IMR-90 (cell line): ENCODE results near the gene C6orf136. TPM values are rescaled to one million over a fixed set of nuclear protein-coding genes. Genes with fewer than 3 reads are reported as not detected.
A peak's percentile ranks its signal among the peaks of the same experiment; 100 is the strongest.

Experiments used
- ATAC-seq: fragments of 200-7000 bp; cut with Tn5 transposase; 2 replicates; pipeline ENCODE4 v1.9.1; 2020; ENCODE audit warnings: low read depth, mild to moderate bottlenecking, moderate library complexity
- BruUV-seq: library from RNA; stranded (reverse); fragments of 400-500 nt; replicated peaks from 2 replicates; lab custom pipeline; 2021; lab: Mats Ljungman, UMichigan
- CTCF ChIA-PET: fragments of 300-600 bp; formaldehyde crosslinking; extraction: SDS; loops from one replicate; lab custom pipeline; 2021; ENCODE audit warnings: antibody characterized with exemption; lab: Yijun Ruan, JAX
- POLR2A ChIA-PET: fragments of 300-600 bp; sonication (Branson Sonifier 250); formaldehyde crosslinking; loops from one replicate; lab custom pipeline; 2022; ENCODE audit warnings: antibody characterized with exemption; ENCODE audit not compliant: unreplicated experiment; lab: Charles Lee
- DNase-seq: peaks from one replicate; pipeline ENCODE4 v3.0.0; 2013
- H2AFZ ChIP-seq: replicated peaks from 2 replicates; pipeline ENCODE3; 2013; ENCODE audit warnings: low read length, mild to moderate bottlenecking; ENCODE audit not compliant: poor library complexity
- H2AK5ac ChIP-seq: 2 replicates; pipeline ENCODE4 v1.6.1; 2013; ENCODE audit warnings: low read depth, low read length, inconsistent platforms
- H2AK9ac ChIP-seq: replicated peaks from 2 replicates; pipeline ENCODE3; 2013; ENCODE audit warnings: mild to moderate bottlenecking, low read depth, low read length, moderate library complexity; ENCODE audit not compliant: poor library complexity
- H2BK120ac ChIP-seq: 2 replicates; pipeline ENCODE4 v1.6.1; 2013; ENCODE audit warnings: low read depth, low read length, inconsistent platforms
- H2BK15ac ChIP-seq: 3 replicates; pipeline ENCODE4 v1.6.1; 2013; ENCODE audit warnings: low read depth, low read length, inconsistent platforms
- H2BK20ac ChIP-seq: 2 replicates; pipeline ENCODE4 v1.6.1; 2013; ENCODE audit warnings: low read depth, mild to moderate bottlenecking, inconsistent platforms, low read length, moderate library complexity
- H2BK5ac ChIP-seq: 2 replicates; pipeline ENCODE4 v1.6.1; 2013; ENCODE audit warnings: mild to moderate bottlenecking, low read depth, low read length, inconsistent platforms; ENCODE audit not compliant: poor library complexity, severe bottlenecking
- H3K14ac ChIP-seq: replicated peaks from 2 replicates; pipeline ENCODE4 v1.6.1; 2013; ENCODE audit warnings: low read depth, low read length, inconsistent platforms
- H3K18ac ChIP-seq: 2 replicates; pipeline ENCODE4 v1.6.1; 2013; ENCODE audit warnings: low read depth, low read length, control low read depth
- H3K23ac ChIP-seq: 2 replicates; pipeline ENCODE4 v1.6.1; 2013; ENCODE audit warnings: low read depth, low read length, inconsistent platforms
- H3K27ac ChIP-seq: 2 replicates; pipeline ENCODE4 v1.5.1; 2013; ENCODE audit warnings: mild to moderate bottlenecking, control low read depth, low read length; ENCODE audit not compliant: insufficient read depth
- H3K27me3 ChIP-seq: 2 replicates; pipeline ENCODE4 v1.6.1; 2013; ENCODE audit warnings: low read length; ENCODE audit not compliant: control insufficient read depth, insufficient read depth
- H3K36me3 ChIP-seq: 2 replicates; pipeline ENCODE4 v1.6.1; 2013; ENCODE audit warnings: low read length, mixed read lengths; ENCODE audit not compliant: control insufficient read depth, insufficient read depth
- H3K4ac ChIP-seq: 2 replicates; pipeline ENCODE4 v1.6.1; 2013; ENCODE audit warnings: low read depth, low read length, inconsistent platforms
- H3K4me1 ChIP-seq: 2 replicates; pipeline ENCODE4 v1.6.1; 2013; ENCODE audit warnings: low read length, mixed read lengths; ENCODE audit not compliant: control insufficient read depth, insufficient read depth
- H3K4me2 ChIP-seq: 2 replicates; pipeline ENCODE4 v1.6.1; 2013; ENCODE audit warnings: low read depth, mild to moderate bottlenecking, control low read depth, low read length, moderate library complexity
- H3K4me3 ChIP-seq: 2 replicates; pipeline ENCODE4 v1.5.1; 2013; ENCODE audit warnings: low read depth, mild to moderate bottlenecking, control low read depth, low read length, moderate library complexity; ENCODE audit not compliant: insufficient read depth
- H3K56ac ChIP-seq: 2 replicates; pipeline ENCODE4 v1.6.1; 2013; ENCODE audit warnings: low read length, inconsistent platforms; ENCODE audit not compliant: insufficient read depth; ENCODE audit errors: extremely low read depth
- H3K79me1 ChIP-seq, 2 experiments: 2 replicates each; pipeline ENCODE4 v1.6.1; 2013; ENCODE audit warnings: low read length in 2 of 2, inconsistent platforms in 1 of 2, low read depth in 1 of 2
- H3K9ac ChIP-seq: 2 replicates; pipeline ENCODE4 v1.6.1; 2013; ENCODE audit warnings: low read depth, low read length, control low read depth
- H3K9me1 ChIP-seq: 2 replicates; pipeline ENCODE4 v1.6.1; 2013; ENCODE audit warnings: low read length, inconsistent platforms; ENCODE audit not compliant: insufficient read depth
- H3K9me3 ChIP-seq: 2 replicates; pipeline ENCODE4 v1.6.1; 2013; ENCODE audit warnings: low read length; ENCODE audit not compliant: control insufficient read depth, insufficient read depth
- H4K20me1 ChIP-seq: 2 replicates; pipeline ENCODE4 v1.6.1; 2013; ENCODE audit warnings: low read length, inconsistent platforms; ENCODE audit not compliant: insufficient read depth
- H4K5ac ChIP-seq: 2 replicates; pipeline ENCODE4 v1.6.1; 2013; ENCODE audit warnings: mild to moderate bottlenecking, low read depth, low read length, control low read depth
- H4K8ac ChIP-seq, 2 experiments: 2 replicates each; pipeline ENCODE4 v1.6.1; 2013; ENCODE audit warnings: low read depth in 2 of 2, low read length in 2 of 2, control low read depth in 1 of 2, inconsistent platforms in 1 of 2
- H4K91ac ChIP-seq: 2 replicates; pipeline ENCODE4 v1.6.1; 2013; ENCODE audit warnings: low read depth, low read length, inconsistent platforms; ENCODE audit not compliant: insufficient read depth
- BHLHE40 ChIP-seq: fragments of 150-350 bp; IDR thresholded peaks from 2 replicates; pipeline ENCODE4 v1.6.1; 2016; ENCODE audit warnings: mild to moderate bottlenecking, low read depth, low read length
- CEBPB ChIP-seq: IDR thresholded peaks from 2 replicates; pipeline ENCODE4 v1.6.1; 2012; ENCODE audit warnings: low read depth, low read length, improper control_type of control experiment
- CHD1 ChIP-seq: IDR thresholded peaks from 2 replicates; pipeline ENCODE4 v1.6.1; 2012; ENCODE audit warnings: low read depth, low read length, improper control_type of control experiment
- CTCF ChIP-seq: conservative IDR thresholded peaks from 2 replicates; pipeline ENCODE4 v1.5.1; 2012; ENCODE audit warnings: mild to moderate bottlenecking, low read depth, low read length, improper control_type of control experiment
- ELK1 ChIP-seq: fragments of 150-350 bp; IDR thresholded peaks from 2 replicates; pipeline ENCODE4 v1.6.1; 2016; ENCODE audit warnings: low read depth, mild to moderate bottlenecking, low read length, moderate library complexity, borderline replicate concordance
- FOS ChIP-seq: fragments of 150-350 bp; IDR thresholded peaks from 2 replicates; pipeline ENCODE4 v1.6.1; 2016; ENCODE audit warnings: low read depth, low read length
- MAFK ChIP-seq: IDR thresholded peaks from 2 replicates; pipeline ENCODE4 v1.6.1; 2012; ENCODE audit warnings: low read depth, low read length, improper control_type of control experiment
- MXI1 ChIP-seq: IDR thresholded peaks from 2 replicates; pipeline ENCODE4 v1.6.1; 2012; ENCODE audit warnings: low read depth, mild to moderate bottlenecking, low read length, moderate library complexity, borderline replicate concordance
- NFE2L2 ChIP-seq: fragments of 150-350 bp; IDR thresholded peaks from 2 replicates; pipeline ENCODE4 v1.6.1; 2016; ENCODE audit warnings: low read depth, mild to moderate bottlenecking, low read length
- POLR2A ChIP-seq: IDR thresholded peaks from 2 replicates; pipeline ENCODE4 v1.6.1; 2012; ENCODE audit warnings: mild to moderate bottlenecking, low read depth, low read length
- RAD21 ChIP-seq: IDR thresholded peaks from 2 replicates; pipeline ENCODE4 v1.6.1; 2012; ENCODE audit warnings: low read length, improper control_type of control experiment
- RCOR1 ChIP-seq: IDR thresholded peaks from 2 replicates; pipeline ENCODE4 v1.6.1; 2012; ENCODE audit warnings: mild to moderate bottlenecking, low read length, improper control_type of control experiment; ENCODE audit not compliant: insufficient replicate concordance
- RFX5 ChIP-seq: IDR thresholded peaks from 2 replicates; pipeline ENCODE4 v1.8.0; 2012; ENCODE audit warnings: low read depth, mild to moderate bottlenecking, low read length, moderate library complexity
- SMC3 ChIP-seq: fragments of 150-350 bp; IDR thresholded peaks from 2 replicates; pipeline ENCODE4 v1.6.1; 2016; ENCODE audit warnings: low read depth, mild to moderate bottlenecking, antibody characterized with exemption, low read length, moderate library complexity
- USF2 ChIP-seq: fragments of 150-350 bp; IDR thresholded peaks from 2 replicates; pipeline ENCODE4 v1.6.1; 2017; ENCODE audit warnings: mild to moderate bottlenecking, antibody characterized with exemption, low read length, low read depth
- WGBS, 2 experiments: methylation state at CpG; one replicate each; pipeline versions ENCODE4 v1.1.5 to v1.1.7; 2013; ENCODE audit warnings: missing lambda C conversion rate in 2 of 2; ENCODE audit not compliant: insufficient read length in 1 of 2; ENCODE audit errors: extremely low coverage in 2 of 2; 5-methylcytosine and 5-hydroxymethylcytosine counted together
- dilution Hi-C: fragments of 300-500 bp; cut with HindIII; formaldehyde crosslinking; loops from one replicate; pipeline ENCODE4 v1.14.3; 2018; ENCODE audit warnings: low sequenced_read_pairs; ENCODE audit not compliant: unreplicated experiment
- in situ Hi-C: fragments of 300-500 bp; cut with MboI; formaldehyde crosslinking; loops from 3 replicates; pipeline ENCODE4 v1.14.3; 2019; ENCODE audit warnings: low sequenced_read_pairs, inconsistent platforms, mixed read lengths
- intact Hi-C: fragments of 100-400 bp; cut with micrococcal nuclease; formaldehyde crosslinking; loops from 2 replicates; pipeline ENCODE4 v1.10.0; 2022
- polyA plus RNA-seq, 3 experiments: library from polyadenylated mRNA; depleted of rRNA; stranded (reverse); fragments of >200 nt; gene quantifications; 2 replicates each; pipeline ENCODE4 v1.2.3, GENCODE V29; 2012; ENCODE audit warnings: low replicate concordance in 1 of 3
- total RNA-seq: library from RNA; depleted of rRNA; stranded (reverse); fragments of >200 nt; gene quantifications from 2 replicates; pipeline ENCODE4 v1.2.3, GENCODE V29; 2012

C6orf136 gene
- total and polyA plus RNA-seq, 2 of the 4 experiments (the other 2 are of a cell fraction) = 1.1 to 11.7 TPM

- no peaks in the 10 kb centered on the region for H3K27me3 ChIP-seq
- no peak overlapping the region; a peak in 1 of 4 replicates for H4K8ac ChIP-seq
- H2BK120ac ChIP-seq = no peak overlapping the region
- H3K23ac ChIP-seq = no peak overlapping the region
- H3K18ac ChIP-seq = no peak overlapping the region
- WGBS, 2 experiments = no CpG with 5 or more reads among the region's 3 CpGs
- no peaks in the 10 kb centered on the region for H3K9me1 ChIP-seq
- CTCF ChIA-PET = no interaction called here
- no peak overlapping the region for H4K91ac ChIP-seq
- peak overlapping the region; percentile 29 for H2AK9ac ChIP-seq
- no peak overlapping the region for H2BK5ac ChIP-seq
- H3K9me3 ChIP-seq = no peaks in the 10 kb centered on the region
- H2BK15ac ChIP-seq = no peak overlapping the region
- no peaks in the 10 kb centered on the region for H4K20me1 ChIP-seq
- no peak overlapping the region for H3K56ac ChIP-seq
- TF ChIP-seq RCOR1 (no peak), BHLHE40 (no peak), CTCF (no peak), MAFK (no peak), USF2 (no peak), ELK1 (no peak), SMC3 (no peak), CEBPB (no peak), RAD21 (no peak), NFE2L2 (no peak), FOS (no peak), CHD1 (no peak), MXI1 (no peak), RFX5 (no peak), POLR2A (no peak)
- H3K4me2 ChIP-seq = no peak overlapping the region
- no peak overlapping the region for H3K4me3 ChIP-seq
- no peak overlapping the region for H3K9ac ChIP-seq
- peaks cover 77% of the 10 kb centered on the region for H3K36me3 ChIP-seq
- in situ Hi-C loops (no loop called here), intact Hi-C loops (no loop called here), dilution Hi-C loops (no loop called here)
- H2AK5ac ChIP-seq = no peak overlapping the region
- DNase-seq = peak; percentile 40
- no peak overlapping the region for H3K4ac ChIP-seq
- H4K5ac ChIP-seq = no peak overlapping the region
- H3K27ac ChIP-seq = no peak overlapping the region
- H2AFZ ChIP-seq = no peak overlapping the region
- H3K14ac ChIP-seq = no peak overlapping the region
- POLR2A ChIA-PET = no interaction called here
- peak; percentile 72 for ATAC-seq
- no TSS peak for BruUV-seq
- no peaks in the 10 kb centered on the region; the same call in 1 of the 2 replicates for H3K4me1 ChIP-seq
- no peak overlapping the region for H2BK20ac ChIP-seq
- peaks cover 2 to 4% of the 10 kb centered on the region in 2 experiments; a peak in 3 of 4 replicates for H3K79me1 ChIP-seq
These were observed 8.8 kb downstream of the C6orf136 start for GRCh38 chr6:30655743-30656094.
